ENCODE data around the gene DIRAS1.

The DIRAS1 gene

DNA sequence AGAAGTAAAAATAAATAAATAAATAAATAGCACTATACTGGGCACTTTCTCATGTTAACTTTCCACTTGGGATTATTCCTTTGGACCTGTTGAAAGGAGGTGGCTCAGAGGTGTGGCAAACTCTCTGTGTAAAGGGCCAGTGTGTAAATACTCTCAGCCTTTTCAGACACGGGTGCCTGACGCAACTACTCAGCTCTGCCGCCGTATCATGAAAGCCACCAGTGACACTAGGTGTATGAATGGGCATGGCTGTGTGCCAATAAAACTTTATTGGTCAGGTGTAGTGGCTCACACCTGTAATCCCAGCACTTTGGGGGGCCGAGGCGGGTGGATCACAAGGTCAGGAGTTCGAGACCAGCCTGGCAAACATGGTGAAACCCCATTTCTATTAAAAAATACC is 38.8 kb upstream of the DIRAS1 start:
- TF ChIP-seq ZNF274 (IDR thresholded peaks at IDR 0.05; ENCODE audit: low read depth, low read length): no peak
- no peak overlapping the region for H3K4me3 ChIP-seq (ENCODE audit: low read length)

DNA sequence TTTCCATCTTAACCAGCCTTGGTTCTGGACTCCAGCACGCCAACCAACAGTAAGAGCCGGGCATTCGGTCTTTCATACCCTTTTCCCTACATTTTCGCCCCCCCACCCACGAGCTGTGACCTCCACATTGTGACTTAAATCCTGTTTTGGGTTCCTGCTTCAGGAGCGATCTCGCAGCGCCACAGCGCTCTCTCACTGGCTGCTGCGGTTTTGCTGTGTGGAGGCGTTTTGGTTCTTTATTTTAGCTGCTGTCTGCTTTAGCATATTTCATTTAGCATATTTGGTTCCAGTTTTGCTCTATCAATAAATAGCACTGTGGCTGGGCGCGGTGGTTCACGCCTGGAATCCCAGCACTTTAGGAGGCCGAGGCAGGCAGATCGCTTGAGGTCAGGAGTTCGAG is 38.2 kb upstream of the DIRAS1 start:
- TF ChIP-seq ZNF274 (IDR thresholded peaks at IDR 0.05; ENCODE audit: low read depth, low read length): no peak
- no peak overlapping the region for H3K4me3 ChIP-seq (ENCODE audit: low read length)

DNA sequence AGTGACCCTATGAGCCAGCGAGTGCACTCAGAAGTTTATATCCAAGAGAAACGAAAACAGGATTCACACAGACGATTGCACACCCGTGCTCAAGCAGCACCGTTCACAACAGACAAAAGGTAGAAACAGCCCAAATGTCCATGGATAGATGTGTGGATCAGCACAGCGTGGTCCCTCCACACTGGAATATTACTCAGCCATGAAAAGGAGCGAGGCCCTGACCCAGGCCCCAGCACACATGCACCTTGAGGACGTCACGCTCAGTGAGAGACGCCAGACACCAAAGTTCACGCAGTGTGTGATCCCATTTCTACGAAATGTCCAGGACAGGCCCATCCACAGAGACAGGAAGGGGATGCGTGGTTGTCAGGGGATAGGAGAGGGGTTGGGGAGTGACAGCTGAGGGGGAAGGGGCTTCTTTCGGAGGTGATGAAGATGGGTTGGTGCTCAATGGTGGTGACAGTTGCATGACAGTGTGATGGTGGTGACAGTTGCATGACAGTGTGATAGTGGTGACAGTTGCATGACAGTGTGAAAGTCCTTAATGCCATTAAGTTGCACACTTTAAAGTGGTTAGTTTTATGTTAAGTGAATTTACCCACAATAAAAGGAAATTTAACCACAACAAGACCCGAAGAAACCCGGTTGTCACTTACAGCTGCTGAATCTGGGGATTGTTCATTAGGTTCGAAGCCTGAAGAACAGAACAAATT is 37.6 kb upstream of the DIRAS1 start:
- no peak for TF ChIP-seq ZNF274 (IDR thresholded peaks at IDR 0.05; ENCODE audit: low read depth, low read length)
- H3K4me3 ChIP-seq (ENCODE audit: low read length): no peak overlapping the region

DNA sequence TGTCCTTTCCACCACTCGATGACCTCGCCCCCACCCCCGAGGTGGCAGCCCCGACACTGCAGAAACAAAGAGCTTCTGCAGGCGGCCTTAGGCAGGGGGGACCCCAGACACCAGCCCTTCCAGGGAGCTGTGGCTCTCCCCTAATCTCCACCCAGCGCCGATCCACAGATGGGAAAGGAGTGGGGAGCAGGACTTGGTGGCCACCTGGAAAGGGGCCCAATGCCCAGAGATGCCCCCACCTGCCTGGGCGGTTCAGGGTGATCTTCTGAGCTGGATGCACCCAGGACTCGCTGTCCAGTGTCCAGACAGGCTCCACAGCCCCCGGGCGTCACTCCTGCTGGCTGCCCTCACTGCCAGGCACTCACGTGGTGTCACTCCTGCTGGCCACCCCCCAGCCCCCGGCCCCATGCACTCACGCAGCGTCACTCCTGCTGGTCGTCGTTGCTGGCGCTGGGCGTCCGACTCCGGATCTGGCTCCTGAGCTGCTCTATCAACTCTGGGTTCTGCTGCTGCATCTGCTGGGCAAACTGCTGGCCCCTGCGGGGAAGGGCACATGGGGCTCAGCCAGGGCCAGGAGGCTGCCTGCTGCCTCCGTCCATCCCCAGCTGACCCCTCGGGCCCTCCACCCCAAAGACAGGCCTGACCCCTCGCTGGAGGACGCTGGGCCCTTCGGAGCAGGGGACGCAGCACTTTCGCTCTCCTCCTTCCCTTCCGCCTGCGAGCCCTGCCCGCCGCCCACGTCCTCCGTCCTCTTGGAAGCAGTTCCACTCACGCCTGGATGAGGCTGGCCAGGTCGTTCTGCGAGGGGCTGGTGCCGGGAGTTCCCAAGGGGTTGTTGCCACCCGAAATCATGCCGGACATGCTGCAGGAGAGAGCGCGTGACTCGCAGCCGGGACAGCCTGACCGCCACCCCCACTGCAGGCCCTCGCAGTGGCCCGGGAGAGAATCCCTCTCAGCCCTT is 36.0 kb upstream of the DIRAS1 start:
- TF ChIP-seq ZNF274 (IDR thresholded peaks at IDR 0.05; ENCODE audit: low read depth, low read length): no peak
- no peak overlapping the region for H3K4me3 ChIP-seq (ENCODE audit: low read length)

DNA sequence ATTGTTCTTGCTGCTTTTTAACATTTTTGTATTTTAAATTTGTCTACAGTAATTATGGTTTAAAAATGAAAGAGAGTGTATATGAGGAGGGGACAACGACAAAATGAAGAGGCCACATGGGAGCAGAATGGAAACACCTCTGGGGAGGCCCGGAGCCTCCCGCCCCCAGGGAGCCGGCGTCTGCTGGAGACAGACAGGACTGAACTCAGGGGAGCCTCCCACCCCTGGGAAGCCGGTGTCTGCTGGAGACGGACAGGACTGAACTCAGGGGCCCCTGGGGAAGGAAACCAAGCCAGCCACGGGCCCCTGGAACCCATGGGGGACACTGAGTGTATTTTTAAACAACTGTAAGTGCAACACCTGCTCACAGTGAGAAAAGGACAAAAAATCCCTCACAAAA is 35.3 kb upstream of the DIRAS1 start:
- TF ChIP-seq ZNF274 (IDR thresholded peaks at IDR 0.05; ENCODE audit: low read depth, low read length): no peak
- no peak overlapping the region for H3K4me3 ChIP-seq (ENCODE audit: low read length)

DNA sequence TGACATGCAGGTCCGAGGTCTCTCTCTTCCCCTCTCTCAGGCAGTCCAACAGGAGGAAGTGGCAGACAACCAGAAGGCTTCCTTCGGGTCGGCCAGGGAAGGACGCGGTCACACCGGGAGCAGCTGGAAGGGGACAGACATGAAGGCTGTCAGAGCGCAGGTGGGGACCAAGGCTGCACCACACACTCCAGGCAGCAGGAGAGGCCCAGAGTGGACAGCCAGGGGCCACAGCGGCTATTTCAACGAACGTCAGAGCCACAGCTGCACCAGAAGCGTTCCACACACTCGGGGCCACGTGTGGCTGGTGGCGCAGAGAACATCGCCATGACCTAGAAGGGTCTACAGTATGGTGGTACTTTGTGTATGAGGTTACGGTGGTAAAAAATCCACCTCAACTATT is 34.6 kb upstream of the DIRAS1 start:
- no peak overlapping the region for H3K4me3 ChIP-seq (ENCODE audit: low read length)
- TF ChIP-seq ZNF274 (IDR thresholded peaks at IDR 0.05; ENCODE audit: low read depth, low read length): no peak

DNA sequence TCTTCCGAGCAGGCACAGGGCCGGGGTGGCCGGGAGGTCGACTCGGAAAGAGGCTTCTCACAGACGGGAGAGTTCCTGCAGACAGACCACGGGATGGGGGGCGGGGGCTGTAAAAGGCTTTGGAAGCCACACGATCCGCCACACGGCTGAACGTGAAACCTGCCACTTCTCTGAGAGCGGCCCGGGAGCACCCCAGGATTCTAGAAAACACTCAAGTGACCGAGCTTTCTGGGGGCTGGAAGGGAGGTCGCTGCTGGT is 34.2 kb upstream of the DIRAS1 start:
- TF ChIP-seq ZNF274 (IDR thresholded peaks at IDR 0.05; ENCODE audit: low read depth, low read length): no peak
- no peak overlapping the region for H3K4me3 ChIP-seq (ENCODE audit: low read length)

DNA sequence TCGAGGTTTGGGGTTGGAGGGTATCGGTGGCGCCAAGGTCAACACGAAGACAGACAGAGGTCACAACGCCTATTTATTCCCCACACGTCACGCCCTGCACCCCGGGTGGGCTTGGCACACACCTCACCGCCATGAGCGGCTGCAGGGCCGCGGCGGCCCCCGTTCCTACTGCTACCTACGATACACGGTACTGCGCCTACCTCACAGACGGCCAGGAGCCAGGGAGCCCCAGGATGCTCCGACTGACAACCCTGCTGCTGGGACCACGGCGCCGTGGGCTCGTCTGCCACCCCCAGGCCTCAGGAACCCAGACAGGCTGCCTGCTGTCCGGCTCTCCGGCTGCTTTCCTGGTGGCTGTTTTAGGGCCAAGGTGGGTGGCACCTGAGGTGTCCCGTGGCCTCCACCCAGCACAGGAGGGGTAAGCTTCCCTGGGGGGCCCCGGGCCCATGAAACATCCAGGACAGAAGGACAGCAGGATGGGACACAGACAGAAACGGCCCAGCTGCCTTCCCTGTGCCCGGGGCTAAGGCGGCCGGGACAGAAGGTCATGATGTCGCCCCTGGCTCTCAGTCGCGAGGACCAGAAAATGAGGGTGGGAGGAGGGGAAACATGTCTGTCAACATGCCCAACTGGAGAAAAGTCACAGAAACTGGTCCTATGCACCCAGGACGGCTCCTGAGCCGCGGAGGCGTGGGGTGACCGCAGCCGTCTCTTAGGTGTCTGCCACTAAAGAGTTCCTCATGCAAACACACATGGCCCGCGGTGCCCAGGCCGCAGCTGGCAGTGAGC is 33.7 kb upstream of the DIRAS1 start:
- H3K4me3 ChIP-seq (ENCODE audit: low read length): no peak overlapping the region
- no peak for TF ChIP-seq ZNF274 (IDR thresholded peaks at IDR 0.05; ENCODE audit: low read depth, low read length)

DNA sequence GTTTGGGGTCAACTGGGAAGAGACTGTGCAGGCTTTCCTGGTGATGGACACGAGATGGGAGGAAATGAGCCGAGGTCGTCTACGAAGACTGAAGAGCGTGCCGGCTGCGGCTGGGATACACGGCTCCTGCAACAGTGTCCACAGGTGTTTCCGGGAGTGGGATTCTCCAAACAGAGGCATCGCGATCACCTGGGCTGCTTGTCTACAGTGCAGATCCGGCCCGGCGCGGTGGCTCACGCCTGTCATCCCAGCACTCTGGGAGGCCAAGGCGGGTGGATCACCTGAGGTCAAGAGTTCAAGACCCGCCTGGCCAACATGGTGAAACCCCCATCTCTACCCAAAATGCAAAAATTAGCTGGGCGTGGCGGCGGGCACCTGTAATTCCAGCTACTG is 30.3 kb upstream of the DIRAS1 start:
- H3K4me3 ChIP-seq (ENCODE audit: low read length): no peak overlapping the region
- TF ChIP-seq ZNF274 (IDR thresholded peaks at IDR 0.05; ENCODE audit: low read depth, low read length): no peak

DNA sequence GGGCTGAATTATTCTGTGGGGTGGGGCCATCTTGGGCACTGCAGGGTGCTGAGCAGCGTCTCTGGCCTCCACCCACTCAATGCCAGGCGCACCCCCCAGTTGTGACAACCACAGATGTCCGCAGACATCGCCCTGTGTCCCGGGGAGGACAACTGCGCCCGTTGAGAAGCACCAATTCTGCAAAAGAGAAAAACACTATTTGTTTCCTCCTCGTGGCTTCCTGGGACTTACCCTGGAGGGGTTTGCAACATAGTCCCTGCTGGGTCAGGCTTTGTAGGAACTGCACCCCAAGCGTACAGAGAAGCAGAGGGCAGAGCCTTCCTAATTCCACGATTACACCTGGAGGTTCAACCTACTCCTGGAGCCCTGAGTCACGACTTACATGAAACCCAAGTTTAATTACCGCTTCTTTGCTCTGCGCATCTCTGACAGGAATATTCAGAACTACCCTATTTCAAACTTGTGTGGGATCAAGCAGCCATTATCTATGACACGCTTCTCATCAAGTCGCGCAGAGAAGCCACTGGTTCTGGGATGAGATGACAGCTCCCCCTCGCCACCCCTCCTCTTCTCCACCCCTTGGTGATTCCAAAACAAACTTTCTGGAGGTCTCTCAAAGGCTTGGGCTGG is 29.8 kb upstream of the DIRAS1 start:
- no peak for TF ChIP-seq ZNF274 (IDR thresholded peaks at IDR 0.05; ENCODE audit: low read depth, low read length)
- H3K4me3 ChIP-seq (ENCODE audit: low read length): no peak overlapping the region

DNA sequence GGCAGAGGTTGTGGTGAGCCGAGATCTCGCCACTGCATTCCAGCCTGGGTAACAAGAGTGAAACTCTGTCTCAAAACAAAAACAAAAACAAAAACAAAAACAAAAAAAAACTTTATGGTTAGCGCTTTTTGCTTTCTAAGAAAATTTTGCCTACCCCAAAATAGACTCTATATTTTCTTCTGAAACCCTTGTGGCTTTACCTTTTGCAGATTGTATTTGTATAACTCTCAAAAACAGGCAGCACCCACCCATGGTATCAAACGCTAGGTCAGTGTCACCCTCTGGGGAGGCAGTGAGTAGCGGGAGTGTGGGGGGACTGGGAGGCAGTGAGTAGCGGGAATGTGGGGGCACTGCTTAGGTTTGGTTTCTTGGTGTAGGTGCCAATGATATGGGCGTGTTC is 26.2 kb upstream of the DIRAS1 start:
- no peak for TF ChIP-seq ZNF274 (IDR thresholded peaks at IDR 0.05; ENCODE audit: low read depth, low read length)
- H3K4me3 ChIP-seq (ENCODE audit: low read length): no peak overlapping the region; the same call in 1 of the 2 replicates

DNA sequence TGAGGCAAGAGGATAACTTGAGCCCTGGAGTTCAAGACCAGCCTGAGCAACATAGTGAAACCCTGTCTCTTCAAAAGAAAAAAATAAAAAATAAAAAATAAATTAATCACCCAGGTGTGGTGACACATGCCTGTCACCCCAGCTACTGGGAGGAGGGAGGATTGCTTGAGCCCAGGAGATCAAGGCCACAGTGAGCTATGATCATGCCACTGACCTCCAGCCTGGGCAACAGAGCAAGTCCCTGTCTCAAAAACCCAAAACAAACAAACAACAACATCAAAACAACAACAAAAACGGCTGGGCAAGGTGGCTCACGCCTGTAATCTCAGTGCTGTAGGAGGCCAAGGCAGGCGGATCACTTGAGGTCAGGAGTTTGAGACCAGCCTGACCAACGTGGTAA is 22.9 kb upstream of the DIRAS1 start:
- H3K4me3 ChIP-seq (ENCODE audit: low read length): no peak overlapping the region
- no peak for TF ChIP-seq ZNF274 (IDR thresholded peaks at IDR 0.05; ENCODE audit: low read depth, low read length)

DNA sequence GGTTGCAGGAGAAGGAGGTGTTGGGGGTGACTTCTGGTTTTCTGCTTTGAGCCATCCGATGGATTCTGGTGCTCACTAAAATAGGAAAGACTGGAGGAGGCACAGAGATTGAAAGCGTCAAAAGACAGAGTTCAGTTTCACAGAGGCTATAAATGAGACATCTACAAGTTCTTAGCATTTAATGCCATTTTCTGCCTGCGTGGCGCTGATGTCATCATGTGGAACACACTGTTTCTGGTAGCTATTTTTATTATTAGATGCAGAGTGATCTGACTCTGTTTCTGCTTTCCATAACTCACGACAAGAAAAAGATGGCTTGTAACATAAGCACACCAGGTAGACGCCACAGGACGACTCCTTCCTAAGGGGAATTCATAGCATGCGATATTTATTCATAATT is 21.9 kb upstream of the DIRAS1 start:
- TF ChIP-seq ZNF274 (IDR thresholded peaks at IDR 0.05; ENCODE audit: low read depth, low read length): no peak
- no peak overlapping the region for H3K4me3 ChIP-seq (ENCODE audit: low read length)

DNA sequence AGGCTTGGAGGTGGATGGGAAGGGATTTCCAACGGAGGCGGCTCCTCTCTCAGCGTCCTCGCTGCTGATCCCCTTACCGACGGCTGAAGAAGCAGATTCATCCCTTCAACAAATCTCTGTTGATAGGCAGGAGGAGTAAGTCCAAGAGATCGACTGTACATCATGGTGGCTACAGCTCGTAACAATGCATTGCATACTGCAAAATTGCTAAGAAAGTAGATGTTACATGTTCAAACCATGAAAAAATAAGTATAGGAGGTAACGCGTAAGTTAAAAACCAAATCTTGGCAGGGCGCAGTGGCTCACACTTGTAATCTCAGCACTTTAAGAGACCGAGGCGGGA is 19.1 kb upstream of the DIRAS1 start:
- no peak overlapping the region for H3K4me3 ChIP-seq (ENCODE audit: low read length)
- TF ChIP-seq ZNF274 (IDR thresholded peaks at IDR 0.05; ENCODE audit: low read depth, low read length): no peak

Data from GM08714 (cell line).